Heart right ventricle (tissue), 16 donors: ENCODE data around the gene TRMT112. TPM values are rescaled to one million over a fixed set of nuclear protein-coding genes. Genes with fewer than 3 reads are reported as not detected.

Source experiments
- ATAC-seq, 8 donors: fragments of 200-7000 bp; cut with Tn5 transposase; one replicate each; pipeline ENCODE4 v1.9.1; 2020; ENCODE audit warnings: mild to moderate bottlenecking in 8 of 8, moderate library complexity in 8 of 8, moderate number of reproducible peaks in 1 of 8
- DNase-seq, 2 donors: peaks; one replicate each; pipeline ENCODE4 v3.0.0-alpha.2; 2020
- H3K27ac ChIP-seq, 10 donors: fragments of 200-600 bp; sonication (generic) in 2 of 10; one replicate each; pipeline versions ENCODE4 v1.5.0 to v1.8.0; 2020 to 2022; ENCODE audit warnings: mild to moderate bottlenecking in 3 of 10
- H3K27me3 ChIP-seq, 7 donors: fragments of 200-600 bp; one replicate each; pipeline ENCODE4 v1.8.0; 2021 to 2022; ENCODE audit warnings: mild to moderate bottlenecking in 2 of 7
- H3K36me3 ChIP-seq, 9 donors: fragments of 200-600 bp; sonication (generic) in 1 of 9; one replicate each; pipeline versions ENCODE4 v1.5.0 to v1.8.0; 2020 to 2022; ENCODE audit warnings: mild to moderate bottlenecking in 2 of 9
- H3K4me1 ChIP-seq, 9 donors: fragments of 200-600 bp; sonication (generic) in 1 of 9; one replicate each; pipeline versions ENCODE4 v1.5.0 to v1.8.0; 2020 to 2022; ENCODE audit warnings: mild to moderate bottlenecking in 4 of 9
- H3K4me3 ChIP-seq, 10 donors: fragments of 200-600 bp; sonication (generic) in 2 of 10; one replicate each; pipeline versions ENCODE4 v1.5.0 to v1.8.0; 2020 to 2022; ENCODE audit warnings: mild to moderate bottlenecking in 7 of 10, moderate library complexity in 2 of 10
- H3K9me3 ChIP-seq, 11 donors: fragments of 200-600 bp in 10 of 11; sonication (generic) in 2 of 11; one replicate each; pipeline versions ENCODE4 v1.5.0 to v1.8.0; 2013 to 2022; ENCODE audit warnings: mild to moderate bottlenecking in 2 of 11, control low read depth in 1 of 11, moderate library complexity in 1 of 11
- WGBS, 2 donors: extraction: QIAGEN DNeasy Blood & Tissue Kit; methylation state at CpG; one replicate each; pipeline ENCODE4 v1.1.7; 2013; ENCODE audit warnings: inconsistent platforms in 1 of 2; 5-methylcytosine and 5-hydroxymethylcytosine counted together
- intact Hi-C, 10 donors: fragments of 100-400 bp; cut with DNase I; formaldehyde crosslinking; loops; one replicate each; pipeline versions ENCODE4 v1.11.1 to v1.14.2; 2022
- polyA plus RNA-seq, 2 donors: library from polyadenylated mRNA; stranded (reverse); fragments of 200-250 nt; gene quantifications; one replicate each; pipeline ENCODE4 v1.2.3, GENCODE V29; 2013
- total RNA-seq, 10 donors: library from RNA; stranded (reverse); fragmentation: NEBNext Ultra II Directional in 3 of 10; extraction: Animal tissue kit (Norgen Biotek cat#: 25700) in 3 of 10; gene quantifications; one replicate each; pipeline versions ENCODE4 v1.2.1 to v1.2.4, GENCODE V29; 2021 to 2023
- TF ChIP-seq, protein P1 (sequence below), 9 donors: fragments of 200-600 bp; sonication (generic) in 2 of 9; IDR thresholded peaks; one replicate each; pipeline versions ENCODE4 v1.5.0 to v1.8.0; 2021 to 2022; ENCODE audit warnings: antibody characterized with exemption in 9 of 9, mild to moderate bottlenecking in 5 of 9, moderate library complexity in 1 of 9
- donor health status: Arrhythmogenic right ventricular cardiomyopathy.
- donor health status: ischemic (EF 13 %, LVEDD 7.1; RV severe dilation, severe dysfunction).
- donor health status: healthy with polysubstance abuse.
- donor health status: DM: no; HTN: yes; CAD: no.
- donor health status: DM: no; HTN: no; CAD: no.
- donor health status: ischemic (EF 25% LVEDD 6.9; RV normal size, moderate dysfunction).
- donor health status: ischemic (EF 25% LVEDD 5.7; RV mildly dilated, moderate dysfunction).
- donor health status: healthy.
- donor health status: DM: yes; HTN: yes; CAD: no.
- donor health status: Ischemic cardiomyopathy.
- donor health status: ischemic (EF 35%, LVEDD 5.7; RV mildly dilated, moderate dysfunction).
- donor health status: nonischemic (EF 11% LVEDD 7.7; RV severe dilation, severe dysfunction).
- donor health status: DM: yes; HTN: yes; CAD: no.
- donor health status: PGD.
- donor health status: ischemic (EF 29% LVEDD 5.4; RV normal size, mild dysfunction).
- donor health status: nonischemic (EF 23%, LVEDD 6.1; RV moderate dilation, normal function).

Gene TRMT112
- total and polyA plus RNA-seq, 12 donors: 68.7 to 208 (median 92.2) TPM

DNA sequence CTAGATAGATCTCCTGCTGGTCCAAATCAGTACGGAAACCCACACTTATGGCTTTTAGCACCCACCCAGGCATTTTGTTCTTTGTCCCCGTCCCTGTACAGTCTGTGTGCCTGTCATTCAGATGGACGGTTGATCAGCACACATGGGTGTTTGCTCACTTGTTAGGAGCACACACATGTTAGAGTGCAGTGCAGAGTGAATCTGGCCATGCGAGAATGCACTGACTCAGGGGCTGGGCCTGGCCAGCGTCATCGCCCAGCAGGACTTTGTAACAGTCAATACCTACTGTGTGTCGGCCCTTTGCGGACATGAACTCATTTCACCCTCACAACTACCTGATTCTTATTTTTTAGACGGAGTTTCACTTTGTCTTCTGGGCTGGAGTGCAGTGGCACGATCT lies 45.0 kb upstream of the TRMT112 start:
- Histone ChIP-seq H3K4me3 (no peak overlapping the region), H3K36me3 (peaks cover 0 to 72% (median 51%) of the 10 kb centered on the region in 9 donors), H3K9me3 (no peaks in the 10 kb centered on the region), H3K4me1 (peaks cover 8 to 33% (median 25%) of the 10 kb centered on the region in 9 donors), H3K27me3 (no peaks in the 10 kb centered on the region), H3K27ac (no peak overlapping the region)
- TF ChIP-seq, protein P1, sequence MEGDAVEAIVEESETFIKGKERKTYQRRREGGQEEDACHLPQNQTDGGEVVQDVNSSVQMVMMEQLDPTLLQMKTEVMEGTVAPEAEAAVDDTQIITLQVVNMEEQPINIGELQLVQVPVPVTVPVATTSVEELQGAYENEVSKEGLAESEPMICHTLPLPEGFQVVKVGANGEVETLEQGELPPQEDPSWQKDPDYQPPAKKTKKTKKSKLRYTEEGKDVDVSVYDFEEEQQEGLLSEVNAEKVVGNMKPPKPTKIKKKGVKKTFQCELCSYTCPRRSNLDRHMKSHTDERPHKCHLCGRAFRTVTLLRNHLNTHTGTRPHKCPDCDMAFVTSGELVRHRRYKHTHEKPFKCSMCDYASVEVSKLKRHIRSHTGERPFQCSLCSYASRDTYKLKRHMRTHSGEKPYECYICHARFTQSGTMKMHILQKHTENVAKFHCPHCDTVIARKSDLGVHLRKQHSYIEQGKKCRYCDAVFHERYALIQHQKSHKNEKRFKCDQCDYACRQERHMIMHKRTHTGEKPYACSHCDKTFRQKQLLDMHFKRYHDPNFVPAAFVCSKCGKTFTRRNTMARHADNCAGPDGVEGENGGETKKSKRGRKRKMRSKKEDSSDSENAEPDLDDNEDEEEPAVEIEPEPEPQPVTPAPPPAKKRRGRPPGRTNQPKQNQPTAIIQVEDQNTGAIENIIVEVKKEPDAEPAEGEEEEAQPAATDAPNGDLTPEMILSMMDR (IDR thresholded peaks at IDR 0.05): no peak
- WGBS, 2 donors: 93 to 97% methylated on average over 10 of the region's 10 CpGs
- intact Hi-C loops: no loop called here
- ATAC-seq: no peak
- DNase-seq: no peak

DNA sequence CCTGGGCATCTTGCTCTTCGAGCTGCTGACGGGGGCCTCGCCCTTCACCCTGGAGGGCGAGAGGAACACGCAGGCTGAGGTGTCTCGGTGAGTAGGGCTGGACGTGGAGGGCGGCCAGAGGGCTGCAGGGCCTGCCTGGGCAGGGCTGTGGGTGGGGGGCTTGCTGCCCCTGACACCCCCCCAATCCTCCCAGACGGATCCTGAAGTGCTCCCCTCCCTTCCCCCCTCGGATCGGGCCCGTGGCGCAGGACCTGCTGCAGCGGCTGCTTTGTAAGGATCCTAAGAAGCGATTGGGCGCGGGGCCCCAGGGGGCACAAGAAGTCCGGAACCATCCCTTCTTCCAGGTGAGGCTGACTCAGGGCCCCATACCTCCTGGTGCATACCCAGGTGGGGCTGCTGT lies 44.3 kb upstream of the TRMT112 start:
- ATAC-seq: no peak
- Histone ChIP-seq H3K9me3 (no peaks in the 10 kb centered on the region), H3K4me1 (peaks cover 8 to 33% (median 26%) of the 10 kb centered on the region in 9 donors), H3K36me3 (peaks cover 0 to 66% (median 47%) of the 10 kb centered on the region in 9 donors), H3K4me3 (no peak overlapping the region), H3K27me3 (no peaks in the 10 kb centered on the region), H3K27ac (no peak overlapping the region)
- intact Hi-C loops: no loop called here
- WGBS, 2 donors: 88 to 94% methylated on average over 11 to 18 of the region's 18 CpGs
- DNase-seq: no peak
- TF ChIP-seq, protein P1 (IDR thresholded peaks at IDR 0.05): no peak

DNA sequence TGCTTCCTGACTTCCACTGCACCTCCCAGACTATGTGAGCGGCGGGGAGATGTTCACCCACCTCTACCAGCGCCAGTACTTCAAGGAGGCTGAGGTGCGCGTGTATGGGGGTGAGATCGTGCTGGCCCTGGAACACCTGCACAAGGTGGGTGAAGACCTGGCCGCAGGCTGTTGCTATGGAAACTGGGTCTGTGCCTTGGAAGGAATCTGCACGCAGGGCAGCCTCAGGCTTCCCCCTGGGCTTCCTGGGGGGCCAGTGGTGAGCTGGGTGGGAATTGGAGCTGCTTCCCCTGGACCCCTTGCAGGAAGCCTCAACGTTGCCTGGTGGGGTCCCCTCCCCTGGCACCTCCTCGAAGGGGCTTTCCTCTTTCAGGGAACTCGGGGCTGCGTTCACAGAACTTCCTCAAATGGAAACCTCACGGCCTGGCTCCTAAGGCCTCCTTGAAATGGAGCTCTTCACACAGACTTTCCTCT lies 43.1 kb upstream of the TRMT112 start:
- TF ChIP-seq, protein P1 (IDR thresholded peaks at IDR 0.05): no peak
- H3K4me1 ChIP-seq: peaks cover 8 to 39% (median 29%) of the 10 kb centered on the region in 9 donors
- intact Hi-C loops: no loop called here
- WGBS, 2 donors: 80 to 89% methylated on average over 13 of the region's 13 CpGs
- DNase-seq: no peak
- no peak for ATAC-seq
- H3K9me3 ChIP-seq: no peaks in the 10 kb centered on the region
- peak overlapping the region in 1 of 10 donors; percentile 12 for H3K27ac ChIP-seq
- peaks cover 0 to 54% (median 35%) of the 10 kb centered on the region in 9 donors for H3K36me3 ChIP-seq
- H3K27me3 ChIP-seq: no peaks in the 10 kb centered on the region
- peak overlapping the region in 3 of 10 donors; percentile 77 to 98 (median 94) for H3K4me3 ChIP-seq

DNA sequence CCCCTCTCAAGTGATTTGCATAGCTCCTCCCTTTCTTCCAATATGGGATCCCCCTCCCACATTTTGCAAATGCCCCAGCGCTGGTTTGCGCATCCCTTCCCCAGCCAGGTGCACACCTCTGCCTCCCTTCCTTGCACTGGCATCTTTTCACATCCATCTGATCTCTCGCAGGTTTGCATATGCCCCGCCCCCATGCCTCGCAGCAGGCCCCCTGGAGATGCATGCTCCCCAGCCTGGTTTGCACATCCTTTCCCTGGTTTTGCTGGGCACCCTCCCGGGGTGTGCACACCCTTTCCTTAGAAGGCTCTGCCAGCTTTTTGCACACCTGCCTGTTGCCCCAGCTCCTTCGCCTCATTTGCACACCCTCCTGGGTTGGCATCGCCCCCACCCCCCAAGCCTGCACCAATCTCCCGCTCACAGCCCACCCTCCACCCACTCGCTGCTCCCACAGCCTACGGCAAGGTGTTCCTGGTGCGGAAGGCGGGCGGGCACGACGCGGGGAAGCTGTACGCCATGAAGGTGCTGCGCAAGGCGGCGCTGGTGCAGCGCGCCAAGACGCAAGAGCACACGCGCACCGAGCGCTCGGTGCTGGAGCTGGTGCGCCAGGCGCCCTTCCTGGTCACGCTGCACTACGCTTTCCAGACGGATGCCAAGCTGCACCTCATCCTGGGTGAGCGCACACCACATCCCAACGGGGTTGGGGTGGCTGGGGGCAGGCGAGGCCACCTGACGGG lies 42.5 kb upstream of the TRMT112 start:
- 74 to 78% methylated on average over 38 of the region's 38 CpGs for WGBS, 2 donors
- TF ChIP-seq, protein P1 (IDR thresholded peaks at IDR 0.05): no peak
- H3K4me1 ChIP-seq: peaks cover 8 to 45% (median 35%) of the 10 kb centered on the region in 9 donors
- H3K36me3 ChIP-seq: peaks cover 0 to 48% (median 29%) of the 10 kb centered on the region in 9 donors
- no peaks in the 10 kb centered on the region for H3K27me3 ChIP-seq
- H3K27ac ChIP-seq: peak overlapping the region in 8 of 10 donors; percentile 88 to 97 (median 93)
- DNase-seq: no peak
- intact Hi-C loops: loop anchor here in 4 of 10 donors (5.0 to 10.0 kb wide), 3 partner anchors 43 to 737 kb away; partner anchors contain the start of genes PRDX5 (in 4 of the 4), TRMT112 (in 4 of the 4) and VPS51 (in 1 of the 4)
- H3K4me3 ChIP-seq: peak overlapping the region; percentile 64 to 99 (median 92)
- peak in 1 of 8 donors; percentile 2 for ATAC-seq
- no peaks in the 10 kb centered on the region for H3K9me3 ChIP-seq
